HepG2 (cell line): ENCODE results near the gene PCSK6. TPM values are rescaled to one million over a fixed set of nuclear protein-coding genes. Genes with fewer than 3 reads are reported as not detected.
A peak's percentile ranks its signal among the peaks of the same experiment; 100 is the strongest.

Experiments used
- ATAC-seq: fragments of 200-7000 bp; cut with Tn5 transposase; 3 replicates; pipeline ENCODE4 v1.9.1; 2020; ENCODE audit warnings: mild to moderate bottlenecking, moderate library complexity
- BruUV-seq: library from RNA; stranded (reverse); fragments of 400-500 nt; replicated peaks from 2 replicates; lab custom pipeline; 2021; lab: Mats Ljungman, UMichigan
- CTCF ChIA-PET: fragments of 300-600 bp; formaldehyde crosslinking; extraction: SDS; loops from one replicate; lab custom pipeline; 2021; ENCODE audit warnings: low total read pairs, inconsistent platforms, low intra/inter-chr PET ratio; lab: Yijun Ruan, JAX
- POLR2A ChIA-PET: fragments of 350-600 bp; sonication (Branson Sonifier 250); formaldehyde crosslinking; loops from one replicate; lab custom pipeline; 2020; ENCODE audit warnings: antibody characterized with exemption, inconsistent platforms; lab: Yijun Ruan, JAX
- DNase-seq: peaks from one replicate; pipeline ENCODE4 v3.0.0-alpha.2; 2015; ENCODE audit warnings: low spot score
- FAIRE-seq: peaks from 3 replicates; lab custom pipeline; 2011; peaks lifted over from hg19 to GRCh38; lab: Jason Lieb, UNC
- H2AFZ ChIP-seq: one replicate; pipeline ENCODE4 v1.6.1; 2011; ENCODE audit warnings: low read length, inconsistent platforms
- H3K27ac ChIP-seq: fragments of 300-600 bp; 3 replicates; pipeline ENCODE4 v1.8.0; 2011; ENCODE audit warnings: mixed run types, mild to moderate bottlenecking, mixed read lengths, low read length, inconsistent platforms; ENCODE audit not compliant: insufficient read depth; ENCODE audit errors: extremely low read length
- H3K27me3 ChIP-seq, 2 experiments: fragments of 200-600 bp in 1 of 2; 2 replicates in 1 of 2; 3 replicates in 1 of 2; pipeline versions ENCODE4 v1.6.0 to v1.8.0; 2011; ENCODE audit warnings: low read length in 2 of 2, mild to moderate bottlenecking in 2 of 2, moderate library complexity in 2 of 2, inconsistent platforms in 1 of 2; ENCODE audit not compliant: insufficient read depth in 2 of 2, control insufficient read depth in 1 of 2
- H3K36me3 ChIP-seq, 2 experiments: fragments of 200-600 bp in 1 of 2; replicated peaks in 1 of 2; 2 replicates in 1 of 2; 3 replicates in 1 of 2; pipeline versions ENCODE4 v1.5.1 to v1.8.0; 2011; ENCODE audit warnings: low read length in 2 of 2, inconsistent platforms in 1 of 2; ENCODE audit not compliant: insufficient read depth in 2 of 2, control insufficient read depth in 1 of 2
- H3K4me1 ChIP-seq: 2 replicates; pipeline ENCODE4 v1.5.1; 2012; ENCODE audit warnings: low read length, inconsistent platforms; ENCODE audit not compliant: insufficient read depth
- H3K4me2 ChIP-seq: 2 replicates; pipeline ENCODE4 v1.6.0; 2011; ENCODE audit warnings: low read depth, low read length, inconsistent platforms
- H3K4me3 ChIP-seq, 3 experiments: fragments of 200-600 bp in 1 of 3; sonication (generic), shearing (Covaris generic) in 1 of 3; replicated peaks in 1 of 3; 2 replicates each; pipeline ENCODE4 v1.5.1; 2011 to 2016; ENCODE audit warnings: low read length in 3 of 3, inconsistent platforms in 2 of 3, low read depth in 2 of 3, mild to moderate bottlenecking in 2 of 3, control low read depth in 1 of 3, mixed read lengths in 1 of 3; ENCODE audit not compliant: insufficient read depth in 1 of 3
- H3K79me2 ChIP-seq: one replicate; pipeline ENCODE4 v1.6.1; 2011; ENCODE audit warnings: low read length, inconsistent platforms; ENCODE audit not compliant: insufficient read depth
- H3K9ac ChIP-seq: 2 replicates; pipeline ENCODE4 v1.6.0; 2011; ENCODE audit warnings: mild to moderate bottlenecking, low read depth, low read length, inconsistent platforms; ENCODE audit not compliant: insufficient read depth
- H3K9me3 ChIP-seq: 2 replicates; pipeline ENCODE4 v1.5.1; 2012; ENCODE audit warnings: mild to moderate bottlenecking, low read length
- H4K20me1 ChIP-seq: 2 replicates; pipeline ENCODE4 v1.6.0; 2011; ENCODE audit warnings: inconsistent platforms, mild to moderate bottlenecking, low read length, moderate library complexity; ENCODE audit not compliant: insufficient read depth
- AHR ChIP-seq: IDR thresholded peaks from 2 replicates; pipeline ENCODE4 v1.6.1; 2018; ENCODE audit warnings: missing genetic modification reagents, missing compliant biosample characterization
- HNF1B ChIP-seq: sonication (generic); formaldehyde crosslinking; IDR thresholded peaks from 2 replicates; pipeline ENCODE4 v1.5.1; 2020; ENCODE audit warnings: mild to moderate bottlenecking, moderate library complexity, missing genetic modification reagents
- KAT2B ChIP-seq: fragments of 150-350 bp; IDR thresholded peaks from 2 replicates; pipeline ENCODE4 v1.6.1; 2014; ENCODE audit warnings: low read depth, low read length, borderline replicate concordance
- KDM3A ChIP-seq: IDR thresholded peaks from 2 replicates; pipeline ENCODE4 v1.6.1; 2018; ENCODE audit warnings: low read depth, missing compliant biosample characterization
- MEIS1 ChIP-seq: sonication (generic); formaldehyde crosslinking; IDR thresholded peaks from 2 replicates; pipeline ENCODE4 v1.9.0; 2021; ENCODE audit warnings: mild to moderate bottlenecking, missing genetic modification reagents, moderate library complexity, borderline replicate concordance
- RORA ChIP-seq: sonication (generic); formaldehyde crosslinking; IDR thresholded peaks from 2 replicates; pipeline ENCODE4 v1.5.0; 2020; ENCODE audit warnings: mild to moderate bottlenecking, missing genetic modification reagents, moderate library complexity
- ZNF326 ChIP-seq: sonication (generic); formaldehyde crosslinking; IDR thresholded peaks from 2 replicates; pipeline ENCODE4 v1.4.0; 2020; ENCODE audit warnings: missing genetic modification reagents, borderline replicate concordance
- ZNF687 ChIP-seq: sonication (generic); formaldehyde crosslinking; IDR thresholded peaks from 2 replicates; pipeline ENCODE4 v1.5.1; 2020; ENCODE audit warnings: mild to moderate bottlenecking, missing genetic modification reagents, moderate library complexity
- WGBS: methylation state at CpG from one replicate; pipeline ENCODE4 v1.1.6; 2017; ENCODE audit warnings: low lambda C conversion rate; 5-methylcytosine and 5-hydroxymethylcytosine counted together
- in situ Hi-C: cut with HindIII; loops from 2 replicates; pipeline ENCODE4 v1.10.0; 2017; ENCODE audit warnings: low pct_unique_long_range_greater_than_20kb; ENCODE audit not compliant: extremely low pct_ligation_motif_present
- intact Hi-C: fragments of 100-400 bp; cut with micrococcal nuclease; formaldehyde crosslinking; loops from one replicate; pipeline ENCODE4 v1.10.0; 2022; ENCODE audit not compliant: unreplicated experiment
- polyA plus RNA-seq, 8 experiments: library from polyadenylated mRNA; depleted of rRNA in 3 of 8; stranded (reverse) in 7 of 8; unstranded in 1 of 8; fragments of >200 nt; fragmentation: Illumina TruSeq in 4 of 8; extraction: Trizol in 4 of 8; gene quantifications; 2 replicates each; pipeline versions ENCODE4 v1.2.1 to v1.2.3, GENCODE V29; 2011 to 2016; ENCODE audit warnings: low read depth in 4 of 8, missing spikeins in 1 of 8, mixed read lengths in 1 of 8; ENCODE audit not compliant: insufficient read depth in 1 of 8
- total RNA-seq, 5 experiments: library from RNA; depleted of rRNA; stranded (reverse); fragments of >200 nt; fragmentation: Illumina TruSeq; extraction: Trizol; gene quantifications; 2 replicates each; pipeline ENCODE4 v1.2.3, GENCODE V29; 2016; ENCODE audit warnings: low read depth in 1 of 5

The PCSK6 gene
- total and polyA plus RNA-seq, 2 of the 13 experiments (the other 11 are each of a cell fraction or from before 2014, with no cell fraction given) = 56.5 to 155 TPM

- Histone ChIP-seq H2AFZ (no peak overlapping the region), H3K4me2 (no peak overlapping the region), H3K4me3 (no peak overlapping the region), H3K9ac (no peak overlapping the region), H3K27me3 (no peaks in the 10 kb centered on the region), H3K9me3 (no peaks in the 10 kb centered on the region), H3K27ac (no peak overlapping the region), H3K79me2 (no peaks in the 10 kb centered on the region), H4K20me1 (no peaks in the 10 kb centered on the region), H3K4me1 (no peaks in the 10 kb centered on the region), H3K36me3 (peaks cover 34 to 76% of the 10 kb centered on the region in 2 experiments)
- ChIA-PET POLR2A (interaction anchor here (0.9 kb wide), 1 partner anchor 10 kb away, joined by 3 read pairs; no protein-coding TSS in a partner anchor), CTCF (no interaction called here)
- ATAC-seq (peak; percentile 47), FAIRE-seq (no peak), DNase-seq (no peak)
- intact Hi-C loops (no loop called here), in situ Hi-C loops (no loop called here)
- 84% methylated on average over 8 of the region's 17 CpGs for WGBS
- TF ChIP-seq HNF1B (CRISPR knock-in tag) (no peak), AHR (CRISPR knock-in tag) (no peak), ZNF326 (CRISPR knock-in tag) (no peak), MEIS1 (CRISPR knock-in tag) (no peak), ZNF687 (CRISPR knock-in tag) (peak; percentile 19; the same call in 1 of the 2 replicates), KDM3A (CRISPR knock-in tag) (no peak), KAT2B (no peak), RORA (CRISPR knock-in tag) (no peak)
- BruUV-seq = no TSS peak
These were observed 62.7 kb downstream of the PCSK6 start for GRCh38 chr15:101426761-101427333.
